ENCODE results near the gene TMEM190.

The TMEM190 gene

GRCh38 chr19:55424518-55424917 is 47.9 kb downstream of the TMEM190 start:
- DNase-seq, result no peak

GRCh38 chr19:55426042-55426441 is 49.4 kb downstream of the TMEM190 start:
- no peak for DNase-seq

Data from CD4-positive, alpha-beta T cell treated with Interleukin-10 for 1 hour (primary cell).